Fibroblast of skin of left biceps (primary cell): ENCODE data around the gene SPOUT1.
A peak's percentile ranks its signal among the peaks of the same experiment; 100 is the strongest.
"Not testable (repeated sequence)": the region's sequence is repeated elsewhere in the genome, so short reads cannot be mapped to it uniquely, and the experiment has no call there.

Experiments
- DNase-seq, 2 experiments: peaks; one replicate each; pipeline ENCODE4 v3.0.0-alpha.2; 2013; ENCODE audit warnings: low read depth in 2 of 2

The SPOUT1 gene

DNA sequence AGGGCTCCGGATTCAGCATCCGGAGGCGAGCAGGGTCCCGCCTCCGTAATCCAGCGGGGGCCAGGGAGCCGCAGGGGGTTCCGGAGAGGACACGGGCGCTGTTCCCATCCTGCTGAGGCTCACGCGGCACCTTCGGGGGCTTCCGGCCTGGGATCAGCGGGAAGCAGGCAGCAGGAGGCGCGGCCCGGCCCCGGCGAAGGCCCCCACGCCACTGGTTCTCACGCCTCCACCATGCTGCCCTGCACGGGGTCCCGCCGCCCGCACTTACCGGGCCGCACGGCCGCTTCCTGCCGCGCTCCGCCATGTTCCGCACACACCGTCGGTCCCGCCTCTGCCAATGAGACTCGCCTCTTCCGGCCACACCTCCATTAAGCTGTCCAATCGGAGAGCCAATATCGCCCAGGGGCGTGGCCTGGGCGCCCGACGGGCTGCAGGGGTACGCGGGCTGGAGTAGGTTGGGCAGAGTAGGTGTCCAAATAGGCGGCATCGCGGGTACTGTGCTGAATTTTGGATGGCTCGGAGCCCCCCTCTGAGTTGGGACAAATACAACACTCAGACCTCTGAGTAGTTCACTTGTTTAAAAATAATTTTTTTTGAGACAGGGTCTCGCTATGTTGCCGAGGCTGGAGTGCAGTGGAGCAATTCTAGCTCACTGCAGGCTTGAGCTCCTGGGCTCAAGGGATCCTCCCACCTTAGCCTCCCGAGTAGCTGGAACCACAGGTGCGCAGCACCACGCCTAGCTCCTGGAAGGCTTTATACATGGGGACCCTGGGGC, at the start of gene SPOUT1:
Gene SPOUT1 (minus strand): TSS at position 318 of the 775 bp plus-strand sequence. CDS start 14 bp downstream, at position 304.
- peak; percentile 60 to 61 for DNase-seq

- no peak for DNase-seq
Observed at GRCh38 chr9:128877852-128878251, 48.3 kb upstream of the SPOUT1 start.

DNA sequence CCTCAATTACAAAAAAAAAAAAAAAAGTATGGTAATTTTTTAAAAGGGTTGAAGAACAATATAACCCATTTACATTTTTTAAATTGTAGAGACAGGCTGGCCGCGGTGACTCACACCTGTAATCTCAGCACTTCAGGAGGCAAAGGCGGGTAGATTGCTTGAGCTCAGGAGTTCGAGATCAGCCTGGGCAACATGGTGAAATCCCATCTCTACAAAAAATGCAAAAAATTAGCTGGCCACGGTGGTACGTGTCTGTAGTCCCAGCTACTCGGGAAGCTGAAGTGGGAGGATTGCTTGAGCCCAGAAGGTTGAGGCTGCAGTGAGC, 41.3 kb upstream of the SPOUT1 start:
- not testable (repeated sequence) for DNase-seq

- DNase-seq = no peak
Observed at GRCh38 chr9:128870128-128870940, 40.7 kb upstream of the SPOUT1 start.

DNA sequence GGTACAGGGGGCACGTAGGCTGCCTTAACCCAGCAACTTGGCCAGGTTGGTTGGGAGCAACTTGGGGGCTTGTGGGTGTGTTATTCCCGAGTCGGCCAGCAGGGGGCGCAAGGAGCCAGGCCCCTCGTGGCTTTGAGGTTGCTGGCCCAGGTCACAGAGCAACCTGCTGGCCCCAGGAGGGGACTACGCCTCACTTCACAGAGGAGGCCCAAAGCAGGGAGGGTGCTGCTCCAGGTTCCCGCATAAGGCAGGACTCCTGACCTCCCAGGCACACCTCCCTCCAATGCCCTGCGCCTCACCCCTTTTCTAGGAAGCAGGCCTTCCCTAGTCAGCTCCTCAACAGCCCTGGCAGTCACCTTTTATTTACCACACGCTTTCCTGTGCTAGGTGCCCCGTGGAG, 34.1 kb upstream of the SPOUT1 start:
- DNase-seq = no peak

DNA sequence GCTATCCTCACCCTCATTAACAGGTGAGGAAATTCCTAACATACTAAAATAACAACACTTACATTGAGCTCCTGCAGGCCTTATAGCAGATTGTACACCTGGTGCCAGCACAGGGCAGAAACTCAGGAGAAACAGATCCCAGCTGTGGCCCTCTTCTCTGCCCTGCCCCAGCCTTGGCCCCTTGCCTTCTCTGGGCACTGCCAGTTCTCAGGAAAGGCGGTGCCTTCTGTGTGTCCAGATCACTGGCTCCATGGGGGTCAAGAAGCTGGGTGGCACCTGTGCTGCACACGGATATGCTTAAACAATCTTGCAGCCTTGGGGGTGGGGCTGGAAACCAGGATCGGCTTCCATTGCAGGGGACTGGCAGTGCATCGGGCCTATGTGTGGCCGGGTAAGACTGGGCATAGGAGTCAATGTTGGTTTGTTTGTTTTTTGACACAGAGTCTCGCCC, 32.8 kb upstream of the SPOUT1 start:
- DNase-seq = no peak

GRCh38 chr9:128861501-128861900, 31.9 kb upstream of the SPOUT1 start:
- no peak for DNase-seq

DNA sequence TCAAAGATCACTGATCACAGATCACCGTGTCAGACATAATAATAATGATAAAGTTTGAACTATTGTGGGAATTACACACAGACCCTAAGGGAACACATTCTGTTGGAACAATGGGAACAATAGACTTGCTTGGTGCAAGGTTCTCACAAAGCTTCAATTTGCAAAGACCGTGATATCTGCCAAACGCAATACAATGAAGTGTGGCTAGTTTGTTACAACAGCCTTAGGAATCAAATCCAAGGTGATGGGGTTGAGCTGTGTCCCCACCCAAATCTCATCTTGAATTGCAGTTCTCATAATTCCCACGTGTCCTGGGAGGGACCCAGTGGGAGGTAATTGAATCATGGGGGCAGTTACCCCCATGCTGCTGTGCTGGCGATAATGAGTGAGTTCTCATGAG, 31.3 kb upstream of the SPOUT1 start:
- no peak for DNase-seq

GRCh38 chr9:128858476-128858875, 28.9 kb upstream of the SPOUT1 start:
- not testable (repeated sequence) for DNase-seq

DNA sequence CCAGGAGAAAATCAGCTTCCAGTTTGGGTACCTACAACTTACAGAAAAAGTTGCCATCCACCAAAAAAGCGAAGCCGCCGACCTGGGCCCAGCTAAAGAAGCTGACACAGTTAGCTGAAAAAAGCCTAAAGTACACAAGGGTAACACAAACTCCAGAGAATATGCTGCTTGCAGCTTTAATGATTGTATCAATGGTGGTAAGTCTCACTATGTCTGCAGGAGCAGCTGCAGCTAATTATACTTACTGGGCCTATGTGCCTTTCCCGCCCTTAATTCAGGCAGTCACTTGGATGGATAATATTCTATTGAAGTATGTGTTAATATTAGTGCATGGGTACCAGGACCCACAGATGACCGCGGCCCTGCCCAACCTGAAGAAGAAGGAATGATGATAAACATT, 24.9 kb upstream of the SPOUT1 start:
- not testable (repeated sequence) for DNase-seq

GRCh38 chr9:128852646-128853045, 23.1 kb upstream of the SPOUT1 start:
- DNase-seq = not testable (repeated sequence)

DNA sequence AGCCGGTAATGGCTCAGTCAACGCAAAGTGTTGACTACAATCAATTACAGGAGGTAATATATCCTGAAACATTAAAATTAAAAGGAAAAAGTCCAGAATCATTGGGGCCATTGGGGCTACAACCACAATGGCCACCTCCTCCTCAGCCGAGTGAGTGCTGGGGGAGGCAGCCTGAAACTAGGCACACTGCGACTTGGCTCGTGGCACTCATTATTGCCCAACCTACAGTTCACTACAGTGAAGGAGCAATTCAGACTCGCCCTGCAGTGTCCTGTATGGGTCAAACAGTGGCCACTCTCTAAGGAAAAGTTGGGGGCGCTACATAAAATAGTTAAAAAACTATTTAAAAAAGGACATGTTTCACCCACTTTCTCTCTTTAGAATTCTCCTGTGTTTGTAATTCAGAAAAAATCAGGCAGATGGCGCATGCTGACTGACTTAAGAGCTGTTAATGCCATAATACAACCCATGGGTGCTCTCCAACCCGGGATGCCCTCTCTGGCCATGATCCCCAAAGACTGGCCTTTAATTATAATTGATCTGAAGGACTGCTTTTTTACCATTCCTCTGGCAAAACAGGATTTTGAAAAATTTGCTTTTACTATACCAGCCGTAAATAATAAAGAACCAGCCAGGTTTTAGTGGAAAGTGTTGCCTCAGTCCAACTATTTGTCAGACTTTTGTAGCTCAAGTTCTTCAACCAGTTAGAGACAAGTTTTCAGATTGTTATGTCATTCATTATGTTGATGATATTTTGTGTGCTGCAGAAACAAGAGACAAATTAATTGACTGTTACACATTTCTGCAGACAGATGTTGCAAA, 22.4 kb upstream of the SPOUT1 start:
- DNase-seq = not testable (repeated sequence)

DNA sequence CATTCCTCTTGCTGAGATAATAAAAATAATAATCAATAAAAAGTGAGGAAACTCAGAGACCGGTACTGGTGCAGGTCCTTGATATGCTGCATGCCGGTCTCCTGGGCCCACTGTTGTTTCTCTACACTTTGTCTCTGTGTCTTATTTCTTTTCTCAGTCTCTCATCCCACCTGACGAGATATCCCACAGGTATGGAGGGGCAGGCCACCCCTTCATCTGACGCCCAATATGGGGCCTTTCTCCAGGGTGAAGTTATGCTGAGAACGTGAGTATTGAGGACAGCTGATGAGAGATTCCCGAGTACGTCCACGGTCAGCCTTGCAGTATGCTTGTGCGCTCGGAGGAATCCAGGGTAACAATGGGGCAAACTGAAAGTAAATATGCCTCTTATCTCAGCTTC, 21.4 kb upstream of the SPOUT1 start:
- DNase-seq = not testable (repeated sequence)

DNA sequence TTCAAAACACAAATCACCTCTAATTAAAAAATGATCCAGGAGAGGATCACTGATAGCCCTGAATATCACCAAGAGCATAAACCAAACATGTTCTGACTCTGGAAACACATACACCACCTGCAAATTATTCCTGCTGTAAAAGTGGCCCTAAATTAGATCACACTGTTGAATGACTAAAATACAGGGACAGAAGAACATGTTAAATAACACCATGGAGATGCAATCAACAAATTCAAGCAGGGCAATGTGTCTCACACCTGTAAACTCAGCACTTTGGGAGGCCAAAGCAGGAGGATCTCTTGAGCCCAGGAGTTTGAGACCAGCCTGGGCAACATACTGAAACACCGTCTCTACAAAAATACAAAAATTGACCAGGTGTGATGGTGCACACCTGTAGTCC, 18.2 kb upstream of the SPOUT1 start:
- no peak for DNase-seq

DNA sequence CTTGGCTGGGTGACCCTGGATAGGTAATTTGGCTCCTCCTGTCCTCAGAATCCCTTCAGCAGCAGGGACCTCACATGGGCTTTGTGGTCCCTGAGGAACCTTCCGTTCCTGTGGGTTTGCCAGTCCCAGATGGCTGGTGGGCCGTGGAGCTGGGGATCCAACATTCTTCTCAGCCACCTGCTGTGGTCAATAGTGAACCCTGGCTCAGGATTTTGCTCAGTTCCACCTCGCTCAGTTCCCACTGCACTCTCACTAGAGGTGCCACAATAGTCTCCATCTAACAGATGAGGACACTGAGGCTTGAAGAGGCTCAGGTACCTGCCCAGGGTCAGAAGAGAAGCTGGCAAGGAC, 17.1 kb upstream of the SPOUT1 start:
- DNase-seq = no peak

DNA sequence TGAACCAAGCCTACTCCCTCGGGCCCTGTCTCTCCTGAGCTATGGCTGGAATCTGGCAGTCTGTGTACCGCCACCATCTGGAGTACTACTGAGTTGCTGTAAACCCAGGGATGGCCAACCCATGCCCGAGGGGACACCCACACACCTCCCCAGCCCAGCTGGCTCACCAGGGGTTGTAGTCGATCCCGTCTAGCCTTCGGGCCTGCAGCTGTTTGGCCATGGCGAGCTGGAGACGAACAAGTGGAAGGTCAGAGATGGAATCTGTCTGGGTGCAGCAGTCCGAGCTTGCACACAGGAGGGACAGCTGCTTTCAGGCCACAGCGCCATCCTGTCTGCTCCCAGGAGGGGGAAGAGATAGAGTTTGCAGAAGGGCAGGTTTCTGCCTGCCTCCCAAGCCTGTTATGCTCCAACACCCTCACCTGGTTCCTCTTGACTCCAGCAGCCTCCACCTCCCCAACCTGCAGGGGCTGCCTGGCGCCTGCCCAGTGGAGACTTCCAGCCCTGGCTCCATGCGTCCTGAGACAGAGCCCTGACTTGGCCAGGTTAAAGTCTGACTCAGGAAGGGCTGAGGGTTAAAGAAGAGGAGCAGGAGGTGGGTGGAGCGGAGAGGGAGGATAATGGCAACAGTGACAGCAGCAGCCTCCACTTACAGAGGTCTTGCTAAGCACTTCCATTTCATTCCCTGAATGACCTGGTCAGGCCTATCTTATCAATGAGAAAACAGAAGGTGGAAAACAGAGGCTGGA, 15.8 kb upstream of the SPOUT1 start:
- no peak for DNase-seq

GRCh38 chr9:128843171-128843570, 13.6 kb upstream of the SPOUT1 start:
- DNase-seq = not testable (repeated sequence)

GRCh38 chr9:128841694-128842492, 12.3 kb upstream of the SPOUT1 start:
- DNase-seq = no peak

DNA sequence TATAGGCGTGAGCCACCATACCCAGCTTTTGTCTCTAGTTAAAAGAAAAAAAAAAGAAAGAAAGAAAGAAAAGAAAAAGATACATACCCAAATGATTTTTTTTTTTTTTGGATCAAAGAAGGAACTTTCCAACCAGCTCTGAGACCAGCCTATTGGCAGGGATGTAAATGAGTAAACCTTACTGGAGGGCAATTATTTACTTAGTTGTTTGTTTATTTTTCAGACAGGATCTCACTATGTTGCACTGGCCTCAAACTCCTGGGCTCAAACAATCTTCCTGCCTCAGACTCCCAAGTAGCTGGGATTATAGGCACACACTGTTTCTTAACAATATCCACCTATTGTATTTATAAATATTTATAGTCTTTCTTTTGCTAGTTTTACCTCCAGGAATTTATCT, 10.9 kb upstream of the SPOUT1 start:
- no peak for DNase-seq

GRCh38 chr9:128838338-128838737, 8.7 kb upstream of the SPOUT1 start:
- DNase-seq = no peak
